Measurements from ENCODE around the gene OSM. TPM values are rescaled to one million over a fixed set of nuclear protein-coding genes. Genes with fewer than 3 reads are reported as not detected.

Gene OSM
- total RNA-seq, 1 experiment from 2014 or later, result not detected

GRCh38 chr22:30308518-30309230 lies 42.0 kb upstream of the OSM start:
- Histone ChIP-seq H3K4me1 (ENCODE audit: control insufficient read depth in 1 of 2, insufficient read depth in 2 of 2, low read length in 2 of 2) (peaks cover 61 to 94% of the 10 kb centered on the region in 2 experiments), H2AFZ (ENCODE audit: low read depth, low read length, poor library complexity, severe bottlenecking) (no peak overlapping the region), H4K20me1 (ENCODE audit: insufficient read depth) (no peaks in the 10 kb centered on the region), H3K36me3 (ENCODE audit: control insufficient read depth in 1 of 2, insufficient read depth in 2 of 2, low read length in 2 of 2) (no peaks in the 10 kb centered on the region), H3K4me3 (replicated peaks in 1 of 2; ENCODE audit: low read depth in 1 of 2, low read length in 2 of 2) (no peak overlapping the region), H3K9me3 (ENCODE audit: control insufficient read depth in 1 of 2, insufficient read depth in 1 of 2, low read depth in 1 of 2, low read length in 2 of 2) (no peaks in the 10 kb centered on the region), H3K9ac (ENCODE audit: low read length) (no peak overlapping the region), H3K9me2 (ENCODE audit: insufficient read depth) (no peaks in the 10 kb centered on the region), H3K27me3 (ENCODE audit: insufficient read depth, low read length) (no peaks in the 10 kb centered on the region), H3K27ac (ENCODE audit: low read depth, low read length) (no peak overlapping the region), H3K79me2 (ENCODE audit: insufficient read depth, low read length) (0 out of 2 replicates have a peak, but pooled peaks cover 4% of the 10 kb centered on the region), H3K4me2 (ENCODE audit: low read length) (0 out of 2 replicates have a peak overlapping the region, but pooled peaks have one; percentile 3)
- DNase-seq (ENCODE audit: low read depth, low spot score) (no peak), ATAC-seq (no peak)
- BruUV-seq (replicated peaks), result no TSS peak
- RAD21 ChIA-PET (ENCODE audit: low non-redundant PET in 1 of 2, low total read pairs in 2 of 2, uncharacterized antibody in 2 of 2, unreplicated experiment in 2 of 2), result interaction anchor here in 1 of 2 experiments (0.7 to 1.0 kb wide), 2 partner anchors 18 to 21 kb away, joined by 3 read pairs; partner anchors contain the start of gene TBC1D10A
- POLR2A ChIA-PET, result interaction anchor here (1.1 to 1.7 kb wide), 2 partner anchors 18 kb away, joined by 3 to 5 read pairs; partner anchors contain the start of gene TBC1D10A
- intact Hi-C loops (cut with micrococcal nuclease), result no loop called here
- no peak for TF ChIP-seq SRF (IDR thresholded peaks at IDR 0.05; ENCODE audit: low read depth)
- TF ChIP-seq JUND (IDR thresholded peaks at IDR 0.05), result peak; percentile 11; the same call in 1 of the 2 replicates
- CTCF ChIA-PET, result no interaction called here

- Histone ChIP-seq H3K9me2 (ENCODE audit: insufficient read depth) (no peaks in the 10 kb centered on the region), H2AFZ (ENCODE audit: low read depth, low read length, poor library complexity, severe bottlenecking) (no peak overlapping the region), H3K4me2 (ENCODE audit: low read length) (0 out of 2 replicates have a peak overlapping the region, but pooled peaks have one; percentile 3), H3K4me3 (replicated peaks in 1 of 2; ENCODE audit: low read depth in 1 of 2, low read length in 2 of 2) (no peak overlapping the region), H3K9ac (ENCODE audit: low read length) (no peak overlapping the region), H4K20me1 (ENCODE audit: insufficient read depth) (no peaks in the 10 kb centered on the region), H3K9me3 (ENCODE audit: control insufficient read depth in 1 of 2, insufficient read depth in 1 of 2, low read depth in 1 of 2, low read length in 2 of 2) (no peaks in the 10 kb centered on the region), H3K4me1 (ENCODE audit: control insufficient read depth in 1 of 2, insufficient read depth in 2 of 2, low read length in 2 of 2) (peaks cover 67 to 96% of the 10 kb centered on the region in 2 experiments), H3K27me3 (ENCODE audit: insufficient read depth, low read length) (no peaks in the 10 kb centered on the region), H3K36me3 (ENCODE audit: control insufficient read depth in 1 of 2, insufficient read depth in 2 of 2, low read length in 2 of 2) (no peaks in the 10 kb centered on the region), H3K79me2 (ENCODE audit: insufficient read depth, low read length) (0 out of 2 replicates have a peak, but pooled peaks cover 4% of the 10 kb centered on the region), H3K27ac (ENCODE audit: low read depth, low read length) (no peak overlapping the region)
- ChIA-PET CTCF (no interaction called here), POLR2A (interaction anchor here (1.1 to 1.7 kb wide), 2 partner anchors 17 to 19 kb away, joined by 3 to 5 read pairs; partner anchors contain the start of gene TBC1D10A), RAD21 (ENCODE audit: low non-redundant PET in 1 of 2, low total read pairs in 2 of 2, uncharacterized antibody in 2 of 2, unreplicated experiment in 2 of 2) (interaction anchor here in 1 of 2 experiments (0.7 to 1.0 kb wide), 2 partner anchors 19 to 20 kb away, joined by 3 read pairs; partner anchors contain the start of gene TBC1D10A)
- ATAC-seq (no peak), DNase-seq (ENCODE audit: low read depth, low spot score) (no peak)
- intact Hi-C loops (cut with micrococcal nuclease), result no loop called here
- no TSS peak for BruUV-seq (replicated peaks)
- no peak for TF ChIP-seq SRF (IDR thresholded peaks at IDR 0.05; ENCODE audit: low read depth)
- TF ChIP-seq ZFX (IDR thresholded peaks at IDR 0.05), result no peak
- TF ChIP-seq ZNF274 (IDR thresholded peaks at IDR 0.05; ENCODE audit: low read depth, low read length), result no peak
- TF ChIP-seq EZH2phosphoT487 (IDR thresholded peaks at IDR 0.05; ENCODE audit: borderline replicate concordance), result no peak
- TF ChIP-seq EZH2 (IDR thresholded peaks at IDR 0.05), result no peak
- TF ChIP-seq CEBPB (IDR thresholded peaks at IDR 0.05; ENCODE audit: low read depth), result no peak
- no peak for TF ChIP-seq EGR1 (IDR thresholded peaks at IDR 0.05; ENCODE audit: low read depth)
- TF ChIP-seq CBX3 (IDR thresholded peaks at IDR 0.05; ENCODE audit: low read depth), result no peak
- TF ChIP-seq POLR2AphosphoS5 (IDR thresholded peaks at IDR 0.05; ENCODE audit: low read depth, low read length), result no peak
- TF ChIP-seq YY1 (IDR thresholded peaks at IDR 0.05; ENCODE audit: extremely low read depth, insufficient replicate concordance, low read depth, low read length), result no peak
- no peak for TF ChIP-seq MAX (IDR thresholded peaks at IDR 0.05)
- no peak for TF ChIP-seq ELF1 (IDR thresholded peaks at IDR 0.05; ENCODE audit: borderline replicate concordance, low read depth)
- no peak for TF ChIP-seq ZBTB33 (IDR thresholded peaks at IDR 0.05; ENCODE audit: extremely low read depth, insufficient replicate concordance, low read length)
- no peak for TF ChIP-seq JUND (IDR thresholded peaks at IDR 0.05)
- TF ChIP-seq TCF7L2 (IDR thresholded peaks at IDR 0.05; ENCODE audit: borderline replicate concordance, extremely low read depth, insufficient read depth, insufficient read length), result no peak
These were observed 41.4 kb upstream of the OSM start for GRCh38 chr22:30308093-30308492.

Measured in HCT116 (cell line).